LHCN-M2 (cell line): ENCODE data around the gene FAH. TPM values are rescaled to one million over a fixed set of nuclear protein-coding genes. Genes with fewer than 3 reads are reported as not detected.

Experiments used
- DNase-seq: peaks from one replicate; pipeline ENCODE4 v3.0.0-alpha.2; 2012; ENCODE audit warnings: low read depth
- total RNA-seq: library from RNA; depleted of rRNA; stranded (reverse); fragments of >200 nt; gene quantifications from 2 replicates; pipeline ENCODE4 v1.2.3, GENCODE V29; 2014

FAH gene
- total RNA-seq, 1 experiment from 2014 or later, result 30.1 TPM

GRCh38 chr15:80173022-80173759 lies 20.4 kb downstream of the FAH start:
- peak; percentile 52 for DNase-seq

- peak; percentile 76 for DNase-seq
These were observed 21.4 kb downstream of the FAH start for GRCh38 chr15:80174017-80174746.

DNA sequence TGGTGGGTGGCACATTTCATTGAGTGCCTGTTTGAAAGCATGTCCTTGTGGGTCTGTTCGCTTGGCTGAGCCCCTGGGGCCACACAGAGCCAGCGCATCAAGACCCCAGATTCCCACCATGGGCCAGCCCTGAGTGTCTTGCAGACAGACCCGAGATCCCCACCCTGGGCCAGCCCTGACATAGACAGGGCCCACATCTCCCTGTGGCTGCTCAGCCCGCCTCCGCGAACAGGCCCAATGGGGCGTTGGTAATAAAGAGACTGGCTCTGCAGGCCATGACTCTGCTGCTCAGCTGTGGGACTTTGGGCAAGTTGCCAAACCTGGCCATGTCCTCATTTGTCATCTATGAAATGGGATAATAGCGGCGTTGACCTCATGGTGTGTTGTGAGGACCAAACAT lies 22.6 kb downstream of the FAH start:
- DNase-seq, result no peak

- no peak for DNase-seq
These were observed 23.6 kb downstream of the FAH start for GRCh38 chr15:80176443-80176842.

- DNase-seq, result no peak
These were observed 24.4 kb downstream of the FAH start for GRCh38 chr15:80177156-80177555.

- peak; percentile 95 for DNase-seq
These were observed 26.4 kb downstream of the FAH start for GRCh38 chr15:80179025-80179759.

DNA sequence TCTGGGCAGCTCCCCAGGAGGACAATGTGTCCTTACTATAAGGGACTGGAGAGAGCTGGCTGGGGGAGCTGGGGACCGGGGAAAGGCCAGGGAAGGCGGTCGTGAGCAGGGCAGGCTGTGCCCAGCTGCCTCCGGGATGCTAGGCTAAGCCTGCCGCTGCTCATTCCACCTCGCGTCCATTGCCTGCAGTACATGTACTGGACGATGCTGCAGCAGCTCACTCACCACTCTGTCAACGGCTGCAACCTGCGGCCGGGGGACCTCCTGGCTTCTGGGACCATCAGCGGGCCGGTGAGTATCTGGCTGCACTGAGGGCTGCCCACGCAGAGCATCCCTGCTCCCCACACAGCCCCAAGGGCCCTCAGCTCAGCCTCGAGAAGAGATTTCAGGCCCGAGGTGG lies 27.1 kb downstream of the FAH start:
- DNase-seq, result no peak

DNA sequence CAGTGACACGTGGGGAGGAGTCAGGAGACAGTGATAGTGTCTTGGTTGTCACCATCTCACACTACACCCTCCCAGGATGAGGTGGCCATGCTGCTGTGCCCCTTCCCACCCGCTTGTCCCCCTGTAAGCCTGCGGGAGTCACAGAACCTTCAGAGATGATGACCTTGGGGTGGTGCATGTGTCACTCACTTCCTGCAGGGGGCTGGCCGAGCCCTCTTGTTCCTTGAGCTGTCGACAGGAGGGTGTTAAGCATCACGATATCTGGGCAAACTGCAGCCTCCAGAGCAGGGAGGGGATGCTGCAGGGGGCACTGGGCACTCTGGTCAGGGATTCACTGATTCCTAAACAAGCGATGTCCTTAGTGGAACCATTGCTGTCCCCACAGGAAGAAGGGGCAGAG lies 27.7 kb downstream of the FAH start:
- no peak for DNase-seq

GRCh38 chr15:80180986-80181385 lies 28.2 kb downstream of the FAH start:
- no peak for DNase-seq

GRCh38 chr15:80182611-80183261 lies 29.9 kb downstream of the FAH start:
- DNase-seq, result peak; percentile 95

DNA sequence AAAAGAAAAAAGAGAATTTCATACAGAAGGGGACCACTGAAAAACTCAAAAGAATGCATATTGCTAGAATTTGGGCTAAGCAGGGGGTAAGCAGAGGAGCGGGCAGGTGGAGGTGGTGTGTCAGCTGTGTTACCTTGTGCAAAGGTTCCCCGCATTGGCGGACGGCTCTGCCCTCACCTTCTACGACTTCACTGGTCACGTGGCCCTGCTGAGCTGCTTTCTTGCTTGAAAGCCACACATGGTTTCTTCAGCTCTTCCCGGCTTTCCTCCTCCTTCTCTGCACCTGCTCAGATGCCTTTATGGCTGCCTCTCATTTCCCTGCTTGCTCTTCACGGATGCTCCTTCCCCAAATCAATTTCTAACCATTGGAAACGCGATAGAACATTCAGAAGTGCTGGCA lies 30.5 kb downstream of the FAH start:
- no peak for DNase-seq

- peak; percentile 89 for DNase-seq
These were observed 31.1 kb downstream of the FAH start for GRCh38 chr15:80183886-80184285.

DNA sequence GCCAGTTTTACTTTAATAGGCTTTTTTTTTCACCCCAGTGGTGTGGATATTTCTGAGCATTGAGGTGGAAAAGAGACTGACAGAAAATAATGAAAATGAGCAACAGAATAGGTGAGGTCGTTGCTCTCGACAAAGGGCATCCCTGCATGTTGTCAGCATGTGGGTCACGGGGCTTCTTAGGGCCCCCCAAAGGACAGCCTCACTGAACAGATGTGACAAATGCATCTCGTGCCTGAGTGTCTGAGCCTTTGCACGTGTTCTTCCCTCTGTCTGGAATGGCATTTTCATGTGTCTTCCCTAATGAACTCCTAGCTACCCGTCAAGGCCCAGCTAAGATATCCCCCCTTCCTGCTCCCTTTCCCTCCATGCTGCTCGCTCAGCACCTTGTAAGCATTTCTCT lies 31.8 kb downstream of the FAH start:
- no peak for DNase-seq

DNA sequence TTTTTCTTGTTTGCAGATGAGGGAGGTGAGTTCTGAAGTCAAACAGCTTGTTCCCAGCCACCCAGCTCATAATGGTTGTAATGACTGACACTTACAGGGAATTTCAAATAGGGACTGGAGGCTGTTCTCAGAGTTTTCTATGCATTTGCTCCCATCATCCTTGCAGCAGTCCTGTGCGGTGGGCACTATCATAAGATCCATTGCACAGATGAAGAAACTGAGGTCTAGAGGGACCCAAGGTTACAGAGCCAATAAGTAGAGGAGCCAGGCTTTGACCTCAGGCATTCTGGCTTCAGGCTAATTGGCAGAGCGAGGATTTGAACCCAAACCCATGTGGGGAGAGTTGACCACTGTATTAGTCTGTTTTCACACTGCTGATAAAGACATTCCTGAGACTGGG lies 32.4 kb downstream of the FAH start:
- DNase-seq, result no peak

- no peak for DNase-seq
These were observed 33.3 kb downstream of the FAH start for GRCh38 chr15:80186066-80186465.

DNA sequence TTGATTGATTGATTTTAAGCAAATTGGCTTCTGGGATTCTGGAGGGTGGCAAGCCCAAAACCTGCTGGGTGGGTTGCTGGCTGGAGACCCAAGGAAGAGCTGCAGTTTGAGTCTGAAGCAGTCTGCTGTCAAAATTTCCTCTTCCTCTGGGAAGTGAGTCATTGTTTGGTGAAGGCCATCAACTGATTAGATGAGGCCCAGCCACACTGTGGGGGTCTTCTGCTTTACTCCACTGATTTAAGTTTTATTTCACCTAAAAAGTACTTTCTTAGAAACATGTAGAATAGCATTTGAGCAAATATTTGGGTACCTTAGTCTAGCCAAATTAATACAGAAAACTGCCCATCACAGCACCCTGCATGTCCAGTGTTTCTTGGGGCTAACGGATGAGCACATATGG lies 33.8 kb downstream of the FAH start:
- DNase-seq, result no peak

DNA sequence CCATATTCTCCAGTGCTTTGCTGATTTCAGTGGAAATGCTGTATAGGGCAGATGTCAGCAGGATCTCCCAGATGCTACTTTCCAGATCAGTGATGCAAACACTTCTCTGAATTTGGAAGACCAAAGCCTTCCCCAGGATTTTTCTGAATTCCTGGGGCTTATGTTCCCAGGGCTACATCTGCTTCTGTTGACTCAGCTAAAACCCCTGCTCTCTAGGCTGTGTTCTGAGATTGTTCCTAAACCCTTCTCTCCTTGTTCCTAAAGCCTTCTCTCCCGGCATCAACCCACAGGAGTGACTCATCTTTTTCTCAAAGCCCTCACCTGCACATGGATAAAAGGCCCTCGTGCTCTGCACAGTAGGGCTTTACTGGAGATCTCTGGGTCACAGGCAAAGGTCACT lies 35.5 kb downstream of the FAH start:
- peak; percentile 32 for DNase-seq

DNA sequence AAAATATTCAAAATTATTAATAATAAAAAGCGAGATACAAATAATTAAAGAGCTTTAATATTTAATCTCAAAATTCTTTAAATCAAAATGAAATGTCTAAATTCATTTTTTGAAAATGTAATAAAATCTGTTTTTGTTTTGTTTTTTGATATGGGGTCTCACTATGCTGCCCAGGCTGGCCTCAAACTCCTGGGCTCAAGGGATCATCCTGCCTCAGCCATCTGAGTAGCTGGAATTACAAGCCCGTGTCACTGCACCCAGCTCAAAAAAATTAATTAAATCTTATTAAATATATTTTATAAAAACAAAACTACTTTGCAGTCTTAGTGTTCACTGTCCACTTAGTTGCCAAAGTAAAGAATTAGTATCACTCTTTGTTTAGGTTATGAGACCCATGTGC lies 38.4 kb downstream of the FAH start:
- DNase-seq, result no peak

- no peak for DNase-seq
These were observed 39.2 kb downstream of the FAH start for GRCh38 chr15:80191897-80192595.

DNA sequence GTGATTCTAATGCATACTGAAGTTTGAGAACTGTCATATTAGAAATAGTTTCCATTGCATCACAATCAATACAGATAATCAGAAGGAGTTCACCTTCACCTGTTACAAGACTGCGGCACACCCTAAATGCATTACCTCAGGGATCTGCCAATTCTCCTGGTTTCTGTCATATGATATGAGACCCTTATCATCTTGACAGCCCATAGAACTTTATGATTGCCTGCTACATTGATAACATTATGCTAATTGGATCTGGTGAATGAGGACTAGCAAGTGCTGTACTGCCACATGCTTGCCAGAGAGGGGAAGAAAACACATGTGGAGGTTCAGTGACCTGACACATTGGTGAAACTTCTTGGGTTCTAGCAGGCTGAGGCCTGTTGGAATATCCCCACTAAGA lies 41.4 kb downstream of the FAH start:
- no peak for DNase-seq

- no peak for DNase-seq
These were observed 42.1 kb downstream of the FAH start for GRCh38 chr15:80194914-80195313.
